T-cell (primary cell): ENCODE results near the gene TMBIM6. TPM values are rescaled to one million over a fixed set of nuclear protein-coding genes. Genes with fewer than 3 reads are reported as not detected.

Experiments
- ATAC-seq, 4 experiments: fragments of 200-7000 bp in 3 of 4; fragments of 150-1000 bp in 1 of 4; cut with Tn5 transposase; replicated peaks in 1 of 4; 1 replicate in 3 of 4; 2 replicates in 1 of 4; pipeline ENCODE4 v1.10.0; 2021; ENCODE audit warnings: moderate library complexity in 3 of 4, mild to moderate bottlenecking in 2 of 4, moderate number of reproducible peaks in 1 of 4
- CTCF ChIA-PET, 2 donors: fragments of 300-600 bp; sonication (Branson Sonifier 250); formaldehyde crosslinking; loops; one replicate each; lab custom pipeline; 2022; ENCODE audit warnings: antibody characterized with exemption in 2 of 2; lab: Charles Lee
- POLR2A ChIA-PET, 2 donors: fragments of 300-600 bp; sonication (Branson Sonifier 250); formaldehyde crosslinking; loops; one replicate each; lab custom pipeline; 2022; ENCODE audit warnings: antibody characterized with exemption in 2 of 2; lab: Charles Lee
- DNase-seq, 35 experiments: peaks; one replicate each; pipeline versions ENCODE4 v3.0.0 to v3.0.0-alpha.2; 2013 to 2023
- H3K27ac ChIP-seq: one replicate; pipeline ENCODE4 v1.5.1; 2013; ENCODE audit warnings: low read length
- H3K27me3 ChIP-seq, 2 experiments: replicated peaks in 1 of 2; 1 replicate in 1 of 2; 2 replicates in 1 of 2; pipeline versions ENCODE4 v1.6.1 to v1.7.0; 2013; ENCODE audit warnings: low read length in 1 of 2, mixed read lengths in 1 of 2; ENCODE audit not compliant: control insufficient read depth in 2 of 2, insufficient read depth in 2 of 2; ENCODE audit errors: extremely low read depth in 1 of 2
- H3K36me3 ChIP-seq, 2 donors: 1 replicate in 1 of 2; 2 replicates in 1 of 2; pipeline versions ENCODE4 v1.6.1 to v1.7.0; 2013; ENCODE audit warnings: low read length in 1 of 2; ENCODE audit not compliant: control insufficient read depth in 2 of 2, insufficient read depth in 1 of 2; ENCODE audit errors: extremely low read depth in 1 of 2
- H3K4me1 ChIP-seq, 2 experiments: 1 replicate in 1 of 2; 2 replicates in 1 of 2; pipeline versions ENCODE4 v1.6.1 to v1.7.0; 2013; ENCODE audit warnings: low read length in 2 of 2, mixed read lengths in 1 of 2; ENCODE audit not compliant: insufficient read depth in 2 of 2, control insufficient read depth in 1 of 2; ENCODE audit errors: extremely low read depth in 1 of 2
- H3K4me3 ChIP-seq, 2 donors: 1 replicate in 1 of 2; 2 replicates in 1 of 2; pipeline versions ENCODE4 v1.5.1 to v1.7.0; 2013; ENCODE audit warnings: mild to moderate bottlenecking in 2 of 2, low read length in 1 of 2, moderate library complexity in 1 of 2; ENCODE audit not compliant: control insufficient read depth in 1 of 2; ENCODE audit errors: extremely low read depth in 1 of 2
- H3K9me3 ChIP-seq: 2 replicates; pipeline ENCODE4 v1.7.0; 2013
- H3K27ac Mint-ChIP-seq, 2 donors: one replicate each; pipeline ENCODE4 v1.8.0; 2020 to 2021; ENCODE audit warnings: mild to moderate bottlenecking in 2 of 2, mixed read lengths in 2 of 2
- H3K27me3 Mint-ChIP-seq, 2 donors: one replicate each; pipeline ENCODE4 v1.8.0; 2021 to 2022; ENCODE audit warnings: mixed read lengths in 2 of 2
- H3K36me3 Mint-ChIP-seq: one replicate; pipeline ENCODE4 v1.8.0; 2021; ENCODE audit warnings: mixed read lengths
- H3K4me1 Mint-ChIP-seq, 3 donors: one replicate each; pipeline ENCODE4 v1.8.0; 2020 to 2022; ENCODE audit warnings: mixed read lengths in 3 of 3, mild to moderate bottlenecking in 1 of 3
- H3K4me3 Mint-ChIP-seq, 3 donors: one replicate each; pipeline ENCODE4 v1.8.0; 2020 to 2022; ENCODE audit warnings: mild to moderate bottlenecking in 3 of 3, mixed read lengths in 3 of 3, moderate library complexity in 3 of 3
- H3K9me3 Mint-ChIP-seq, 3 donors: one replicate each; pipeline ENCODE4 v1.8.0; 2020 to 2022; ENCODE audit warnings: mixed read lengths in 3 of 3
- WGBS: methylation state at CpG from one replicate; pipeline ENCODE4 v1.1.5; 2013; ENCODE audit warnings: missing lambda C conversion rate; ENCODE audit not compliant: insufficient coverage; 5-methylcytosine and 5-hydroxymethylcytosine counted together
- total RNA-seq, 35 experiments: library from RNA in 6 of 35; stranded (reverse) in 6 of 35; fragments of 120-200 nt in 1 of 35; gene quantifications; one replicate each; pipeline versions ENCODE4 v1.2.1 to v1.2.4 and lab custom pipeline; 2013 to 2026

The TMBIM6 gene
- total RNA-seq, 5 donors from 2014 or later (not counting 1 experiment from before 2014, with no cell fraction given): 333 to 426 (median 401) TPM

GRCh38 chr12:49797449-49797776 lies 56.1 kb downstream of the TMBIM6 start:
- peaks cover 21% of the 10 kb centered on the region for H3K36me3 Mint-ChIP-seq
- ChIA-PET CTCF (no interaction called here), POLR2A (interaction anchor here in 1 of 2 donors (0.5 kb wide), 1 partner anchor 213 kb away, joined by 3 read pairs; no protein-coding TSS in a partner anchor)
- H3K4me3 ChIP-seq: no peak overlapping the region
- H3K4me1 Mint-ChIP-seq: no peaks in the 10 kb centered on the region
- DNase-seq: no peak
- WGBS: 81% methylated on average over 2 of the region's 2 CpGs
- H3K9me3 Mint-ChIP-seq: no peaks in the 10 kb centered on the region
- no peak overlapping the region for H3K27ac Mint-ChIP-seq
- H3K27ac ChIP-seq: no peak overlapping the region
- no peaks in the 10 kb centered on the region for H3K4me1 ChIP-seq
- no peak for ATAC-seq
- no peaks in the 10 kb centered on the region for H3K27me3 ChIP-seq
- H3K4me3 Mint-ChIP-seq: no peak overlapping the region
- no peaks in the 10 kb centered on the region for H3K27me3 Mint-ChIP-seq
- peaks cover 26 to 37% of the 10 kb centered on the region in 2 donors for H3K36me3 ChIP-seq
- H3K9me3 ChIP-seq: no peaks in the 10 kb centered on the region

DNA sequence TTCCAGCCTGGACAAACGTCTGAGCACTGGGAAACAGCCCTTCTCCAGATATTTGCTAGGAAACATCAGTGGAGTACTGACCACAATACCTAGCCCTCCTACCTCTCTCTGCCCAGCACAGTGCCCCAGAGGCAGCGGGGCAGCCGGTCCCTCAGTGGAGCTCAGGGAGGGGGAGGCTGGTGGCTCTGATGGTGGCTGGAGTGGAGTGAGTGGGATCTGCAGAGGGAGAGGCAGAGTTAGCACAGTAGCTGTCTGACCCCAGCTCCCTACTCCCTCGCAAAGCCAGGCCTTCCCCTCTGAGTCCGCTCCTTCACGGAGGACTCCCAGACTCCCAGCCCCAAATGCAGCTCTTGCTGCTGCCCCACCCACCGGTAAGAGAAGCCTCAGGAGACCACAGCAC lies 56.9 kb downstream of the TMBIM6 start:
- H3K4me3 ChIP-seq: no peak overlapping the region
- H3K36me3 ChIP-seq: peaks cover 26 to 37% of the 10 kb centered on the region in 2 donors
- Mint-ChIP-seq H3K36me3 (peaks cover 25% of the 10 kb centered on the region), H3K9me3 (no peaks in the 10 kb centered on the region), H3K4me1 (no peaks in the 10 kb centered on the region), H3K4me3 (no peak overlapping the region), H3K27ac (no peak overlapping the region), H3K27me3 (no peaks in the 10 kb centered on the region)
- ChIA-PET CTCF (no interaction called here), POLR2A (no interaction called here)
- no peaks in the 10 kb centered on the region for H3K27me3 ChIP-seq
- H3K9me3 ChIP-seq: no peaks in the 10 kb centered on the region
- 94% methylated on average over 4 of the region's 7 CpGs for WGBS
- H3K4me1 ChIP-seq: no peaks in the 10 kb centered on the region
- no peak for ATAC-seq
- H3K27ac ChIP-seq: no peak overlapping the region
- no peak for DNase-seq

- Mint-ChIP-seq H3K9me3 (no peaks in the 10 kb centered on the region), H3K4me1 (no peaks in the 10 kb centered on the region), H3K36me3 (peaks cover 25% of the 10 kb centered on the region), H3K27ac (no peak overlapping the region), H3K27me3 (no peaks in the 10 kb centered on the region), H3K4me3 (no peak overlapping the region)
- no peaks in the 10 kb centered on the region for H3K9me3 ChIP-seq
- no peak for ATAC-seq
- no peak overlapping the region for H3K4me3 ChIP-seq
- peaks cover 26 to 36% of the 10 kb centered on the region in 2 donors for H3K36me3 ChIP-seq
- no peak for DNase-seq
- no peak overlapping the region for H3K27ac ChIP-seq
- H3K4me1 ChIP-seq: no peaks in the 10 kb centered on the region
- ChIA-PET CTCF (no interaction called here), POLR2A (no interaction called here)
- 90% methylated on average over 2 of the region's 2 CpGs for WGBS
- no peaks in the 10 kb centered on the region for H3K27me3 ChIP-seq
Measured at GRCh38 chr12:49798934-49799333, 57.6 kb downstream of the TMBIM6 start.

GRCh38 chr12:49800421-49801140 lies 59.2 kb downstream of the TMBIM6 start:
- Mint-ChIP-seq H3K36me3 (peaks cover 34% of the 10 kb centered on the region), H3K27ac (no peak overlapping the region), H3K4me3 (no peak overlapping the region), H3K9me3 (no peaks in the 10 kb centered on the region), H3K4me1 (no peaks in the 10 kb centered on the region), H3K27me3 (no peaks in the 10 kb centered on the region)
- Histone ChIP-seq H3K4me3 (no peak overlapping the region), H3K27me3 (no peaks in the 10 kb centered on the region), H3K27ac (no peak overlapping the region), H3K9me3 (no peaks in the 10 kb centered on the region), H3K36me3 (peaks cover 33 to 42% of the 10 kb centered on the region in 2 donors), H3K4me1 (no peaks in the 10 kb centered on the region)
- POLR2A ChIA-PET: interaction anchor here in 1 of 2 donors (0.5 kb wide), 1 partner anchor 19 kb away, joined by 6 read pairs; no protein-coding TSS in a partner anchor
- ATAC-seq (no peak), DNase-seq (no peak)
- CTCF ChIA-PET: interaction anchor here in 1 of 2 donors (1.1 kb wide), 1 partner anchor 1060 kb away, joined by 4 read pairs; no protein-coding TSS in a partner anchor
- 92% methylated on average over 8 of the region's 11 CpGs for WGBS

GRCh38 chr12:49801141-49802063 lies 60.0 kb downstream of the TMBIM6 start:
- Mint-ChIP-seq H3K9me3 (no peaks in the 10 kb centered on the region), H3K27me3 (no peaks in the 10 kb centered on the region), H3K4me3 (no peak overlapping the region), H3K4me1 (no peaks in the 10 kb centered on the region), H3K36me3 (peaks cover 34% of the 10 kb centered on the region), H3K27ac (no peak overlapping the region)
- no peak overlapping the region for H3K4me3 ChIP-seq
- H3K27me3 ChIP-seq: no peaks in the 10 kb centered on the region
- ATAC-seq: no peak
- 91% methylated on average over 10 of the region's 17 CpGs for WGBS
- H3K36me3 ChIP-seq: peaks cover 36 to 42% of the 10 kb centered on the region in 2 donors
- no peaks in the 10 kb centered on the region for H3K9me3 ChIP-seq
- no peaks in the 10 kb centered on the region for H3K4me1 ChIP-seq
- DNase-seq: no peak
- H3K27ac ChIP-seq: no peak overlapping the region
- ChIA-PET CTCF (interaction anchor here (0.6 to 1.1 kb wide), 2 partner anchors 245 to 1061 kb away, joined by 3 to 4 read pairs; no protein-coding TSS in a partner anchor), POLR2A (no interaction called here)

DNA sequence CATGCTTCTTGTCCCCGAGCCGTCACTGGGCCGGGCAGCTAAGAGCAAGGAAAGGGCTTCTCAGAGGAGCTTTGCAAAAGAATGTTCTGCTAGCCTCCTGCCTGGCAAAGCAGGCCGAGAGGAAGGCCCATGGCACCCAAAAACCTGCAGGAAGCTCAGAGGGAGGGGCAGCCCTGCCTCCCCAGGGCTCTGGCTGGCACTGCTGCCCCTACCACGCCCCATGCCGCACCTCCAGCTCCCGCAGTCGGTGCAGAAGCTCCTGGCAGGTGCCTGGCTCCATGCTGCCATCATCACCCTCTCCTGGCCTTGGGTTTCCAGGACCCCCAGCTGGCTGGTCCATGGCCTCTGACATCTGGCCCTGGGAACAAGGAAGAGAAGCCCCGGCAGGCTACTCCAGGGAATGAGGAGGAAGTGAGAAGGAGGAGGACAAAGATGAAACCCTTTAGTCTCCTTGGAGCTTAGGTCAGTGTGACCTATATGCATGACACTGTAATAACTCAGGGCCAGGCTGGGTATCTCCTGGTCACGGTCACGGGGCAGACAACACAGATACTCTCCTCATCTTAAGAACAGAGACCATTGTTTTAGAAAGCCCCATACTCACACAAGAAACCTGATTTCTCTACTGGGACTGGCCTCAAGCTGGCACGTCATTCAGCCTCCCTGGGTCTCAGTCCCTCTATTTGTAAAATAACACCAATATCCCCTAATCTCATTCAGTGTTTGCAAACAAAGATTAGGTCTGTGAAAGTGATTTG lies 62.5 kb downstream of the TMBIM6 start:
- no peak overlapping the region for H3K4me3 ChIP-seq
- Mint-ChIP-seq H3K27ac (no peak overlapping the region), H3K4me1 (no peaks in the 10 kb centered on the region), H3K27me3 (no peaks in the 10 kb centered on the region), H3K9me3 (no peaks in the 10 kb centered on the region), H3K4me3 (no peak overlapping the region), H3K36me3 (peaks cover 30% of the 10 kb centered on the region)
- ChIA-PET POLR2A (no interaction called here), CTCF (interaction anchor here in 1 of 2 donors (1.0 kb wide), 1 partner anchor 62 kb away, joined by 3 read pairs; the partner anchor contains the start of gene TMBIM6)
- H3K36me3 ChIP-seq: peaks cover 24 to 38% of the 10 kb centered on the region in 2 donors
- ATAC-seq (no peak), DNase-seq (no peak)
- H3K27ac ChIP-seq: no peak overlapping the region
- H3K9me3 ChIP-seq: no peaks in the 10 kb centered on the region
- H3K4me1 ChIP-seq: no peaks in the 10 kb centered on the region
- 94% methylated on average over 11 of the region's 12 CpGs for WGBS
- no peaks in the 10 kb centered on the region for H3K27me3 ChIP-seq
